Mesendoderm (in vitro differentiated cells): ENCODE data around the gene ESRRA.

Experiments used
- DNase-seq: peaks from one replicate; pipeline ENCODE4 v3.0.0; 2013
- H2AK5ac ChIP-seq: 2 replicates; pipeline ENCODE4 v1.6.1; 2013; ENCODE audit warnings: low read length, inconsistent platforms
- H2BK120ac ChIP-seq: 2 replicates; pipeline ENCODE4 v1.6.1; 2013; ENCODE audit warnings: low read depth, mild to moderate bottlenecking, low read length, moderate library complexity, mixed read lengths
- H2BK15ac ChIP-seq: replicated peaks from 2 replicates; pipeline ENCODE4 v1.6.1; 2013; ENCODE audit warnings: low read depth, mild to moderate bottlenecking, moderate library complexity
- H2BK5ac ChIP-seq: 2 replicates; pipeline ENCODE4 v1.6.1; 2013; ENCODE audit warnings: low read length, inconsistent platforms
- H3K18ac ChIP-seq: 2 replicates; pipeline ENCODE4 v1.6.1; 2013; ENCODE audit warnings: mild to moderate bottlenecking, low read length, mixed read lengths
- H3K23ac ChIP-seq: one replicate; pipeline ENCODE4 v1.6.1; 2013; ENCODE audit warnings: low read length
- H3K27ac ChIP-seq: 2 replicates; pipeline ENCODE4 v1.5.1; 2013; ENCODE audit warnings: low read depth, mild to moderate bottlenecking, inconsistent platforms, low read length, moderate library complexity
- H3K27me3 ChIP-seq: 2 replicates; pipeline ENCODE4 v1.6.1; 2013; ENCODE audit warnings: low read length, control low read depth, mild to moderate bottlenecking, inconsistent platforms; ENCODE audit not compliant: insufficient read depth, poor library complexity
- H3K36me3 ChIP-seq: 2 replicates; pipeline ENCODE4 v1.6.1; 2013; ENCODE audit warnings: low read length, inconsistent platforms; ENCODE audit not compliant: control insufficient read depth, insufficient read depth
- H3K4ac ChIP-seq: one replicate; pipeline ENCODE4 v1.6.1; 2013; ENCODE audit warnings: low read depth, mild to moderate bottlenecking, low read length, moderate library complexity
- H3K4me1 ChIP-seq: 2 replicates; pipeline ENCODE4 v1.6.1; 2013; ENCODE audit warnings: low read depth, low read length, inconsistent platforms; ENCODE audit not compliant: control insufficient read depth
- H3K4me2 ChIP-seq: 2 replicates; pipeline ENCODE4 v1.6.1; 2013; ENCODE audit warnings: low read length
- H3K4me3 ChIP-seq: 2 replicates; pipeline ENCODE4 v1.5.1; 2013; ENCODE audit warnings: mild to moderate bottlenecking, low read length
- H3K56ac ChIP-seq: one replicate; pipeline ENCODE4 v1.6.1; 2013; ENCODE audit warnings: low read length
- H3K79me1 ChIP-seq: 2 replicates; pipeline ENCODE4 v1.6.1; 2013; ENCODE audit warnings: low read length, inconsistent platforms
- H3K79me2 ChIP-seq: 2 replicates; pipeline ENCODE4 v1.6.1; 2013; ENCODE audit warnings: mild to moderate bottlenecking, low read length; ENCODE audit not compliant: control insufficient read depth, insufficient read depth
- H3K9ac ChIP-seq: 2 replicates; pipeline ENCODE4 v1.6.1; 2013; ENCODE audit warnings: low read length, inconsistent platforms
- H4K5ac ChIP-seq: one replicate; pipeline ENCODE4 v1.6.1; 2013; ENCODE audit warnings: low read length
- H4K8ac ChIP-seq: one replicate; pipeline ENCODE4 v1.6.1; 2013; ENCODE audit warnings: low read depth, mild to moderate bottlenecking, control low read depth, low read length, moderate library complexity
- whole genome bisulfite sequencing: extraction: QIAGEN DNeasy Blood & Tissue Kit; methylation state at CpG from one replicate; pipeline ENCODE4 v1.1.7; 2013; ENCODE audit warnings: low lambda C conversion rate, missing lambda C conversion rate; ENCODE audit not compliant: insufficient coverage; ENCODE audit errors: extremely low coverage; 5-methylcytosine and 5-hydroxymethylcytosine counted together

The ESRRA gene

GRCh38 chr11:64341851-64342791 lies 36.8 kb downstream of the ESRRA start:
- peak overlapping the region; percentile 48 for H3K4me2 ChIP-seq
- H3K4me1 ChIP-seq: peaks cover 5% of the 10 kb centered on the region
- H3K79me1 ChIP-seq: no peaks in the 10 kb centered on the region
- no peak overlapping the region for H2BK120ac ChIP-seq
- H3K9ac ChIP-seq: peak overlapping the region; percentile 85
- H3K36me3 ChIP-seq: no peaks in the 10 kb centered on the region
- H3K27ac ChIP-seq: no peak overlapping the region
- no CpG with 5 or more reads among the region's 55 CpGs for WGBS
- no peak overlapping the region for H2AK5ac ChIP-seq
- H4K5ac ChIP-seq: no peak overlapping the region
- peak overlapping the region; percentile 0 for H3K4ac ChIP-seq
- H3K56ac ChIP-seq: peak overlapping the region; percentile 92
- H3K79me2 ChIP-seq: no peaks in the 10 kb centered on the region
- H2BK15ac ChIP-seq: no peak overlapping the region
- H4K8ac ChIP-seq: peak overlapping the region; percentile 7
- peak; percentile 97 for DNase-seq
- H3K18ac ChIP-seq: peak overlapping the region; percentile 69
- no peak overlapping the region for H2BK5ac ChIP-seq
- no peak overlapping the region for H3K23ac ChIP-seq
- H3K27me3 ChIP-seq: no peaks in the 10 kb centered on the region
- no peak overlapping the region for H3K4me3 ChIP-seq

- no peak overlapping the region for H4K5ac ChIP-seq
- H3K56ac ChIP-seq: no peak overlapping the region
- no peak overlapping the region for H4K8ac ChIP-seq
- no peak overlapping the region for H3K4me2 ChIP-seq
- H2BK5ac ChIP-seq: no peak overlapping the region
- no peak overlapping the region for H3K18ac ChIP-seq
- H2BK120ac ChIP-seq: no peak overlapping the region
- H3K4ac ChIP-seq: no peak overlapping the region
- no peak overlapping the region for H3K9ac ChIP-seq
- H2AK5ac ChIP-seq: no peak overlapping the region
- H2BK15ac ChIP-seq: no peak overlapping the region
- no peaks in the 10 kb centered on the region for H3K79me1 ChIP-seq
- peaks cover 5% of the 10 kb centered on the region for H3K4me1 ChIP-seq
- H3K36me3 ChIP-seq: no peaks in the 10 kb centered on the region
- DNase-seq: no peak
- no peak overlapping the region for H3K23ac ChIP-seq
- no peak overlapping the region for H3K4me3 ChIP-seq
- H3K79me2 ChIP-seq: no peaks in the 10 kb centered on the region
- no CpG with 5 or more reads among the region's 29 CpGs for WGBS
- no peak overlapping the region for H3K27ac ChIP-seq
- H3K27me3 ChIP-seq: no peaks in the 10 kb centered on the region
Observed at GRCh38 chr11:64342869-64343745, 37.8 kb downstream of the ESRRA start.

GRCh38 chr11:64343767-64344559 lies 38.6 kb downstream of the ESRRA start:
- Histone ChIP-seq H3K4me3 (no peak overlapping the region), H4K8ac (no peak overlapping the region), H4K5ac (no peak overlapping the region), H3K79me2 (no peaks in the 10 kb centered on the region), H3K36me3 (no peaks in the 10 kb centered on the region), H3K4me1 (peaks cover 5% of the 10 kb centered on the region), H3K27ac (no peak overlapping the region), H3K27me3 (no peaks in the 10 kb centered on the region), H2BK15ac (no peak overlapping the region), H3K9ac (no peak overlapping the region), H3K23ac (no peak overlapping the region), H3K4ac (no peak overlapping the region), H3K4me2 (no peak overlapping the region), H2BK5ac (no peak overlapping the region), H3K18ac (no peak overlapping the region), H2BK120ac (no peak overlapping the region), H2AK5ac (no peak overlapping the region), H3K56ac (no peak overlapping the region), H3K79me1 (no peaks in the 10 kb centered on the region)
- DNase-seq: no peak
- no CpG with 5 or more reads among the region's 18 CpGs for WGBS

GRCh38 chr11:64344787-64345186 lies 39.5 kb downstream of the ESRRA start:
- no peak overlapping the region for H3K56ac ChIP-seq

GRCh38 chr11:64347193-64347867 lies 42.0 kb downstream of the ESRRA start:
- no peak overlapping the region for H3K4me2 ChIP-seq
- H2AK5ac ChIP-seq: no peak overlapping the region
- no peak overlapping the region for H4K8ac ChIP-seq
- H3K9ac ChIP-seq: no peak overlapping the region
- no peak overlapping the region for H3K4me3 ChIP-seq
- H3K79me2 ChIP-seq: no peaks in the 10 kb centered on the region
- no peak overlapping the region for H2BK5ac ChIP-seq
- H3K4me1 ChIP-seq: no peaks in the 10 kb centered on the region
- H3K36me3 ChIP-seq: no peaks in the 10 kb centered on the region
- H3K23ac ChIP-seq: no peak overlapping the region
- H4K5ac ChIP-seq: no peak overlapping the region
- DNase-seq: no peak
- H2BK15ac ChIP-seq: no peak overlapping the region
- H3K18ac ChIP-seq: no peak overlapping the region
- no peak overlapping the region for H3K27ac ChIP-seq
- H2BK120ac ChIP-seq: no peak overlapping the region
- no peaks in the 10 kb centered on the region for H3K79me1 ChIP-seq
- WGBS: no CpG with 5 or more reads among the region's 12 CpGs
- H3K27me3 ChIP-seq: no peaks in the 10 kb centered on the region
- no peak overlapping the region for H3K4ac ChIP-seq
- no peak overlapping the region for H3K56ac ChIP-seq

More at GRCh38 chr11:64344787-64345186, 39.5 kb downstream of the ESRRA start:
- Histone ChIP-seq H4K5ac (no peak overlapping the region), H3K4me1 (peaks cover 5% of the 10 kb centered on the region), H3K4ac (no peak overlapping the region), H3K9ac (no peak overlapping the region), H2BK120ac (no peak overlapping the region), H2BK5ac (no peak overlapping the region), H3K36me3 (no peaks in the 10 kb centered on the region), H4K8ac (no peak overlapping the region), H3K4me2 (no peak overlapping the region), H3K27ac (no peak overlapping the region), H3K18ac (no peak overlapping the region), H2BK15ac (no peak overlapping the region), H3K27me3 (no peaks in the 10 kb centered on the region), H3K79me2 (no peaks in the 10 kb centered on the region), H3K23ac (no peak overlapping the region), H2AK5ac (no peak overlapping the region), H3K79me1 (no peaks in the 10 kb centered on the region), H3K4me3 (no peak overlapping the region)
- no peak for DNase-seq
- no CpG with 5 or more reads among the region's 28 CpGs for WGBS
